Caco-2 (cell line): Measurements from ENCODE around the gene PTPRN2. TPM values are rescaled to one million over a fixed set of nuclear protein-coding genes. Genes with fewer than 3 reads are reported as not detected.

Experiments
- BruUV-seq: library from RNA; stranded (reverse); fragments of 400-500 nt; replicated peaks from 2 replicates; lab custom pipeline; 2021; lab: Mats Ljungman, UMichigan
- CTCF ChIA-PET: fragments of 300-600 bp; sonication (Branson Sonifier 250); formaldehyde crosslinking; loops from one replicate; lab custom pipeline; 2022; ENCODE audit warnings: antibody characterized with exemption; lab: Charles Lee
- POLR2A ChIA-PET: fragments of 300-600 bp; sonication (Branson Sonifier 250); formaldehyde crosslinking; loops from one replicate; lab custom pipeline; 2022; ENCODE audit warnings: antibody characterized with exemption; lab: Charles Lee
- DNase-seq, 2 experiments: peaks; one replicate each; pipeline versions ENCODE4 v3.0.0 to v3.0.0-alpha.2; 2020 to 2022
- H3K27me3 ChIP-seq: replicated peaks from 2 replicates; pipeline ENCODE4 v1.6.0; 2011; ENCODE audit warnings: low read length; ENCODE audit not compliant: control insufficient read depth, insufficient read depth
- H3K36me3 ChIP-seq: 2 replicates; pipeline ENCODE4 v1.5.1; 2011; ENCODE audit warnings: low read length; ENCODE audit not compliant: control insufficient read depth, insufficient read depth
- H3K4me1 ChIP-seq: fragments of 250-450 bp; sonication (Bioruptor Pico); 2 replicates; pipeline ENCODE4 v1.5.1; 2020; ENCODE audit warnings: mild to moderate bottlenecking
- H3K4me3 ChIP-seq: 2 replicates; pipeline ENCODE4 v1.5.1; 2011; ENCODE audit warnings: low read depth, mild to moderate bottlenecking, control low read depth, low read length
- H3K9me3 ChIP-seq: fragments of 250-450 bp; sonication (Bioruptor Pico); 2 replicates; pipeline ENCODE4 v1.5.1; 2020; ENCODE audit warnings: mild to moderate bottlenecking, moderate library complexity
- H3K27ac Mint-ChIP-seq: one replicate; pipeline ENCODE4 v1.8.0; 2022; ENCODE audit warnings: mixed read lengths; ENCODE audit not compliant: unreplicated experiment
- H3K27me3 Mint-ChIP-seq: one replicate; pipeline ENCODE4 v1.8.0; 2022; ENCODE audit warnings: mixed read lengths; ENCODE audit not compliant: insufficient read depth, unreplicated experiment
- H3K36me3 Mint-ChIP-seq: one replicate; pipeline ENCODE4 v1.8.0; 2022; ENCODE audit warnings: mild to moderate bottlenecking, mixed read lengths; ENCODE audit not compliant: insufficient read depth, unreplicated experiment
- H3K4me1 Mint-ChIP-seq: one replicate; pipeline ENCODE4 v1.8.0; 2022; ENCODE audit warnings: low read depth, mixed read lengths; ENCODE audit not compliant: unreplicated experiment
- H3K4me3 Mint-ChIP-seq: one replicate; pipeline ENCODE4 v1.8.0; 2022; ENCODE audit warnings: mild to moderate bottlenecking, moderate library complexity, mixed read lengths; ENCODE audit not compliant: unreplicated experiment
- H3K9me3 Mint-ChIP-seq: one replicate; pipeline ENCODE4 v1.8.0; 2022; ENCODE audit warnings: mixed read lengths; ENCODE audit not compliant: unreplicated experiment
- intact Hi-C: fragments of 100-400 bp; cut with micrococcal nuclease; formaldehyde crosslinking; loops from one replicate; pipeline ENCODE4 v1.10.0; 2022; ENCODE audit not compliant: unreplicated experiment
- total RNA-seq: library from RNA; stranded (reverse); gene quantifications from 2 replicates; pipeline ENCODE4 v1.2.3, GENCODE V29; 2022
- TF ChIP-seq, protein P1 (sequence below), 2 experiments: fragments of 200-600 bp in 1 of 2; IDR thresholded peaks; 1 replicate in 1 of 2; 2 replicates in 1 of 2; pipeline versions ENCODE4 v1.5.1 to v1.8.0; 2011 to 2022; ENCODE audit warnings: antibody characterized with exemption in 1 of 2, control low read depth in 1 of 2, inconsistent platforms in 1 of 2, low read depth in 1 of 2, low read length in 1 of 2, mild to moderate bottlenecking in 1 of 2, moderate library complexity in 1 of 2; ENCODE audit not compliant: insufficient read depth in 1 of 2, severe bottlenecking in 1 of 2, unreplicated experiment in 1 of 2

Gene PTPRN2
- total RNA-seq, 1 experiment from 2014 or later, result 1.4 TPM

DNA sequence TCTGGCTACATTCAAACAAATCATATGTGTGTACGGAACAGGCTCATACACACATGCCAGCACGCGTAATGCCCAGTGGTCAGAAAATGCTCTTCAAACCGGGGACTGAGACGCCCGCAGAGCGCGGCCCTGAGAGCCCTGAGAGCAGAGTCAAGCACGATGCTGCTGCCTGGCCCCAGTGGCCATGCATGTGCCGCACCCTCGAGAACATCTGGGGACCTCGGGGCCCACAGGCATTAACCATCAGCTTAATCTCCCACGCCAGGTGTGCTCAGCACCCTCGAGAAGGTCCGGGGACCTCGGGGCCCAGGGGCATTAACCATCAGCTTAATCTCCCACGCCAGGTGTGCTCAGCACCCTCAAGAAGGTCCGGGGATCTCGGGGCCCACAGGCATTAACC lies 163.1 kb downstream of the PTPRN2 start:
- Histone ChIP-seq H3K9me3 (no peaks in the 10 kb centered on the region), H3K4me3 (no peak overlapping the region), H3K36me3 (no peaks in the 10 kb centered on the region), H3K4me1 (no peaks in the 10 kb centered on the region), H3K27me3 (no peaks in the 10 kb centered on the region)
- Mint-ChIP-seq H3K4me3 (no peak overlapping the region), H3K9me3 (no peaks in the 10 kb centered on the region), H3K27me3 (no peaks in the 10 kb centered on the region), H3K27ac (no peak overlapping the region), H3K4me1 (no peaks in the 10 kb centered on the region), H3K36me3 (no peaks in the 10 kb centered on the region)
- POLR2A ChIA-PET, result no interaction called here
- TF ChIP-seq, protein P1, sequence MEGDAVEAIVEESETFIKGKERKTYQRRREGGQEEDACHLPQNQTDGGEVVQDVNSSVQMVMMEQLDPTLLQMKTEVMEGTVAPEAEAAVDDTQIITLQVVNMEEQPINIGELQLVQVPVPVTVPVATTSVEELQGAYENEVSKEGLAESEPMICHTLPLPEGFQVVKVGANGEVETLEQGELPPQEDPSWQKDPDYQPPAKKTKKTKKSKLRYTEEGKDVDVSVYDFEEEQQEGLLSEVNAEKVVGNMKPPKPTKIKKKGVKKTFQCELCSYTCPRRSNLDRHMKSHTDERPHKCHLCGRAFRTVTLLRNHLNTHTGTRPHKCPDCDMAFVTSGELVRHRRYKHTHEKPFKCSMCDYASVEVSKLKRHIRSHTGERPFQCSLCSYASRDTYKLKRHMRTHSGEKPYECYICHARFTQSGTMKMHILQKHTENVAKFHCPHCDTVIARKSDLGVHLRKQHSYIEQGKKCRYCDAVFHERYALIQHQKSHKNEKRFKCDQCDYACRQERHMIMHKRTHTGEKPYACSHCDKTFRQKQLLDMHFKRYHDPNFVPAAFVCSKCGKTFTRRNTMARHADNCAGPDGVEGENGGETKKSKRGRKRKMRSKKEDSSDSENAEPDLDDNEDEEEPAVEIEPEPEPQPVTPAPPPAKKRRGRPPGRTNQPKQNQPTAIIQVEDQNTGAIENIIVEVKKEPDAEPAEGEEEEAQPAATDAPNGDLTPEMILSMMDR (IDR thresholded peaks at IDR 0.05; ENCODE audit: insufficient read depth in 1 of 2, low read depth in 1 of 2, low read length in 1 of 2, severe bottlenecking in 1 of 2, unreplicated experiment in 1 of 2), result no peak
- no peak for DNase-seq
- no TSS peak for BruUV-seq
- intact Hi-C loops, result no loop called here
- CTCF ChIA-PET, result no interaction called here

DNA sequence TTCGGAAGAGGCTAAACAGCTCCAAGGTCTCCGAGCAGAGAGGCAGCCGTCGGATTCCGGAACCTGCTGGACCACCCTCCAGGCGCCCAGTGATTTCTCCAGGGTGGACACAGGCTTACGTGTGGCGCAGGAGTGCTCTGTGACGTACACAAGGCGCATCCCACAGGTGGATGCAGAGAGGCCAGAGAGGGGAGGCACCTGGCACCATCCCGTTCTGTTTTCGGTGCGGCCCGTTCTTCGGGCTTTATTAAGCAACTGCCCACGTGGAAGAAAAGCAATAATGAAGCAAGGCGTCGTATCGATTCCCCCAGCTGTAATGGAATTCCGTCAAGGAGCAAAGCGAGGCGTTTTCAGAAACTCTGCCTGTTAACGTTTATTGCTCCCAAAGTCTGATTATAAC lies 163.6 kb downstream of the PTPRN2 start:
- Histone ChIP-seq H3K27me3 (no peaks in the 10 kb centered on the region), H3K4me3 (no peak overlapping the region), H3K36me3 (no peaks in the 10 kb centered on the region), H3K4me1 (no peaks in the 10 kb centered on the region), H3K9me3 (no peaks in the 10 kb centered on the region)
- CTCF ChIA-PET, result no interaction called here
- intact Hi-C loops, result no loop called here
- no peak for DNase-seq
- POLR2A ChIA-PET, result no interaction called here
- BruUV-seq, result no TSS peak
- TF ChIP-seq, protein P1 (IDR thresholded peaks at IDR 0.05; ENCODE audit: insufficient read depth in 1 of 2, low read depth in 1 of 2, low read length in 1 of 2, severe bottlenecking in 1 of 2, unreplicated experiment in 1 of 2), result no peak
- H3K27me3 Mint-ChIP-seq, result no peaks in the 10 kb centered on the region
- no peak overlapping the region for H3K4me3 Mint-ChIP-seq
- no peaks in the 10 kb centered on the region for H3K9me3 Mint-ChIP-seq
- no peaks in the 10 kb centered on the region for H3K36me3 Mint-ChIP-seq
- H3K4me1 Mint-ChIP-seq, result no peaks in the 10 kb centered on the region
- no peak overlapping the region for H3K27ac Mint-ChIP-seq

DNA sequence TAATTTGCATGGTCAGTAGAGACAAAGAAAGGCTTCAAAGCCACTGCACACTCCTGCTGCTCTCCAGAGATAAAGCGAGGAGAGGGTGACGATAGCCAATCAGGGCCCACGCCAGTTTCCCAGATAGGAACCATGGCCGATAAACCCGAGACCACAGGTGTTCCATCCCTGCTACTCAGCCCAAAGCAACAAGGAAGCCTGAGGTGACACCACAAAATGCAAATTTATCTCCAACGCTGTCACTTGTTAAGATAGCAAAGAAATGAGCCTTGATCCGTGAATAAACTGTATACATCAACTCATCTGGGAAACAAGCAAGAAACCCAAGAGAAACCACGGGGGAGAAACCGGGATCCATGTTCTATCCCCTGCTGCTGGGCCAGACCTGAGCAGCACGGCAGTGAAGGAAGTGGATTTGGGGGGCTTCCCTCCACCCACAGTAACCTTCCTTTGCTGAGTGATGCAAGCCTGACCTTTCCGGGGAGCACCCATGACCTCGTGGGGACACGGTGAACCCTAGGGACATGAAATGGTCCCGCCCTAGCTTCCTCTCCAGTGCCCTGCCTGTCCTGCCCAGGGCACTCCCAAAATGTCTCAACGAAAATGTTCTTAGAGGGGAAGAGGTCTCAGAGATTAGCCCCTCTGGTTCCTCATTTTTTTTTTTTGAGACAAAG lies 164.6 kb downstream of the PTPRN2 start:
- Mint-ChIP-seq H3K4me1 (no peaks in the 10 kb centered on the region), H3K27ac (no peak overlapping the region), H3K27me3 (no peaks in the 10 kb centered on the region), H3K36me3 (no peaks in the 10 kb centered on the region), H3K4me3 (no peak overlapping the region), H3K9me3 (peaks cover 7% of the 10 kb centered on the region)
- intact Hi-C loops, result no loop called here
- DNase-seq, result peak in 1 of 2 experiments; percentile 22
- ChIA-PET POLR2A (no interaction called here), CTCF (no interaction called here)
- TF ChIP-seq, protein P1 (IDR thresholded peaks at IDR 0.05; ENCODE audit: insufficient read depth in 1 of 2, low read depth in 1 of 2, low read length in 1 of 2, severe bottlenecking in 1 of 2, unreplicated experiment in 1 of 2), result no peak
- Histone ChIP-seq H3K4me3 (no peak overlapping the region), H3K27me3 (no peaks in the 10 kb centered on the region), H3K9me3 (no peaks in the 10 kb centered on the region), H3K36me3 (no peaks in the 10 kb centered on the region), H3K4me1 (no peaks in the 10 kb centered on the region)
- BruUV-seq, result no TSS peak
